ENCODE results near the gene TMBIM1. TPM values are rescaled to one million over a fixed set of nuclear protein-coding genes. Genes with fewer than 3 reads are reported as not detected.

Gene TMBIM1
- total and polyA plus RNA-seq, 9 of the 15 experiments (the other 6 are each of a cell fraction or from before 2014, with no cell fraction given) = 14.2 to 105 (median 47.0) TPM

- TF ChIP-seq GABPB2 (CRISPR knock-in tag; conservative IDR thresholded peaks at IDR 0.05) = no peak
- TF ChIP-seq RNF219 (CRISPR knock-in tag; IDR thresholded peaks at IDR 0.05) = no peak
- TF ChIP-seq FOSL1 (tag; conservative IDR thresholded peaks at IDR 0.05) = no peak
- no peak for TF ChIP-seq ESRRB (CRISPR knock-in tag; IDR thresholded peaks at IDR 0.05; ENCODE audit: borderline replicate concordance)
- TF ChIP-seq GTF2F1 (IDR thresholded peaks at IDR 0.05; ENCODE audit: low read depth, low read length) = no peak
- no peak for TF ChIP-seq ZNF133 (CRISPR knock-in tag; IDR thresholded peaks at IDR 0.05)
- no peak for TF ChIP-seq SOX6 (IDR thresholded peaks at IDR 0.05)
- TF ChIP-seq CSDE1 (IDR thresholded peaks at IDR 0.05) = peak in 1 of 2 experiments; percentile 77; a peak in 2 of 4 replicates
- no peak for TF ChIP-seq PURB (CRISPR knock-in tag; IDR thresholded peaks at IDR 0.05; ENCODE audit: low read depth)
- TF ChIP-seq PREB (CRISPR knock-in tag; IDR thresholded peaks at IDR 0.05) = no peak
- TF ChIP-seq ZNF717 (CRISPR knock-in tag; IDR thresholded peaks at IDR 0.05) = no peak
- no peak for TF ChIP-seq NR0B1 (IDR thresholded peaks at IDR 0.05; ENCODE audit: partially characterized antibody)
- no peak for TF ChIP-seq ZNF561 (CRISPR knock-in tag; conservative IDR thresholded peaks at IDR 0.05)
- TF ChIP-seq ZBTB11 (CRISPR knock-in tag; IDR thresholded peaks at IDR 0.05) = peak in 1 of 3 experiments; percentile 38; a peak in 1 of 6 replicates
- TF ChIP-seq RB1 (IDR thresholded peaks at IDR 0.05; ENCODE audit: low read depth) = 0 out of 2 replicates have a peak, but pooled peaks have one; percentile 49
- TF ChIP-seq POU5F1 (IDR thresholded peaks at IDR 0.05; ENCODE audit: borderline replicate concordance, low read depth, low read length, partially characterized antibody) = no peak
Measured at GRCh38 chr2:218322768-218323525, 30.6 kb upstream of the TMBIM1 start (continued).
